Hepatocyte (in vitro differentiated cells): ENCODE data around the gene TRIM4. TPM values are rescaled to one million over a fixed set of nuclear protein-coding genes. Genes with fewer than 3 reads are reported as not detected.
"Not testable (repeated sequence)": the region's sequence is repeated elsewhere in the genome, so short reads cannot be mapped to it uniquely, and the experiment has no call there.

ENCODE experiments used
- DNase-seq: peaks from one replicate; pipeline ENCODE4 v3.0.0-alpha.2; 2016; ENCODE audit warnings: low spot score
- H2AFZ ChIP-seq: fragments of 200-600 bp; sonication (generic); 2 replicates; pipeline ENCODE4 v1.6.0; 2016; ENCODE audit warnings: antibody characterized with exemption, mild to moderate bottlenecking
- H3K27ac ChIP-seq: fragments of 200-600 bp; sonication (generic); 2 replicates; pipeline ENCODE4 v1.5.1; 2016; ENCODE audit warnings: mild to moderate bottlenecking
- H3K27me3 ChIP-seq: fragments of 200-600 bp; sonication (generic); 2 replicates; pipeline ENCODE4 v1.6.1; 2016
- H3K36me3 ChIP-seq: fragments of 200-600 bp; sonication (generic); replicated peaks from 2 replicates; pipeline ENCODE4 v1.5.1; 2016; ENCODE audit warnings: low read depth; ENCODE audit not compliant: insufficient read depth
- H3K4me1 ChIP-seq: fragments of 200-600 bp; sonication (generic); 2 replicates; pipeline ENCODE4 v1.5.1; 2016; ENCODE audit warnings: mild to moderate bottlenecking, moderate library complexity; ENCODE audit not compliant: insufficient read depth
- H3K4me2 ChIP-seq: fragments of 200-600 bp; sonication (generic); 2 replicates; pipeline ENCODE4 v1.6.0; 2016
- H3K4me3 ChIP-seq: fragments of 200-600 bp; sonication (generic); 2 replicates; pipeline ENCODE4 v1.5.1; 2016; ENCODE audit warnings: mild to moderate bottlenecking
- H3K79me2 ChIP-seq: fragments of 200-600 bp; sonication (generic); 2 replicates; pipeline ENCODE4 v1.6.0; 2017; ENCODE audit warnings: mild to moderate bottlenecking
- H3K9me2 ChIP-seq: fragments of 200-600 bp; sonication (generic); replicated peaks from 2 replicates; pipeline ENCODE4 v1.6.0; 2017; ENCODE audit warnings: mild to moderate bottlenecking; ENCODE audit not compliant: insufficient read depth
- H3K9me3 ChIP-seq: fragments of 200-600 bp; sonication (generic); 2 replicates; pipeline ENCODE4 v1.5.1; 2016; ENCODE audit warnings: low read depth, mild to moderate bottlenecking
- H4K20me1 ChIP-seq: fragments of 200-600 bp; sonication (generic); 2 replicates; pipeline ENCODE4 v1.6.0; 2016; ENCODE audit warnings: mild to moderate bottlenecking; ENCODE audit not compliant: insufficient read depth, poor library complexity, severe bottlenecking
- CTCF ChIP-seq: fragments of 200-600 bp; sonication (generic); IDR thresholded peaks from 2 replicates; pipeline ENCODE4 v1.5.1; 2016; ENCODE audit warnings: antibody characterized with exemption, mild to moderate bottlenecking; ENCODE audit not compliant: poor library complexity
- EZH2 ChIP-seq: fragments of 200-600 bp; sonication (generic); IDR thresholded peaks from 2 replicates; pipeline ENCODE4 v1.6.1; 2016; ENCODE audit warnings: antibody characterized with exemption, mild to moderate bottlenecking, borderline replicate concordance
- EZH2phosphoT487 ChIP-seq: fragments of 200-600 bp; sonication (generic); IDR thresholded peaks from one replicate; pipeline ENCODE4 v1.6.1; 2018; ENCODE audit warnings: antibody characterized with exemption, mild to moderate bottlenecking, low read depth, moderate library complexity; ENCODE audit not compliant: unreplicated experiment, severe bottlenecking
- WGBS: methylation state at CpG from one replicate; pipeline ENCODE4 v1.1.6; 2016; ENCODE audit warnings: low lambda C conversion rate; ENCODE audit errors: missing lambda C conversion rate; 5-methylcytosine and 5-hydroxymethylcytosine counted together
- polyA plus RNA-seq: library from polyadenylated mRNA; unstranded; fragments of >200 nt; fragmentation: Nextera tagmentation; extraction: Ambion mirVana; gene quantifications from 2 replicates; pipeline ENCODE4 v1.2.1, GENCODE V29; 2016
- total RNA-seq: library from RNA; depleted of rRNA; stranded (reverse); fragments of >200 nt; gene quantifications from 2 replicates; pipeline ENCODE4 v1.2.3, GENCODE V29; 2014

Gene TRIM4, protein sequence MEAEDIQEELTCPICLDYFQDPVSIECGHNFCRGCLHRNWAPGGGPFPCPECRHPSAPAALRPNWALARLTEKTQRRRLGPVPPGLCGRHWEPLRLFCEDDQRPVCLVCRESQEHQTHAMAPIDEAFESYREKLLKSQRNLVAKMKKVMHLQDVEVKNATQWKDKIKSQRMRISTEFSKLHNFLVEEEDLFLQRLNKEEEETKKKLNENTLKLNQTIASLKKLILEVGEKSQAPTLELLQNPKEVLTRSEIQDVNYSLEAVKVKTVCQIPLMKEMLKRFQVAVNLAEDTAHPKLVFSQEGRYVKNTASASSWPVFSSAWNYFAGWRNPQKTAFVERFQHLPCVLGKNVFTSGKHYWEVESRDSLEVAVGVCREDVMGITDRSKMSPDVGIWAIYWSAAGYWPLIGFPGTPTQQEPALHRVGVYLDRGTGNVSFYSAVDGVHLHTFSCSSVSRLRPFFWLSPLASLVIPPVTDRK
- total RNA-seq (2.7 and 4.0 TPM in 2 replicates), polyA plus RNA-seq (1.4 and 1.5 TPM in 2 replicates)

GRCh38 chr7:99918959-99919813 lies at the start of gene TRIM4:
Gene TRIM4, minus strand, starts transcription at chr7:99919530. Its CDS starts 129 bp downstream, at chr7:99919401.
- WGBS: 98% methylated on average over 58 of the region's 81 CpGs
- H3K27me3 ChIP-seq: peaks cover 3% of the 10 kb centered on the region
- H4K20me1 ChIP-seq: no peaks in the 10 kb centered on the region
- no peak within 1 kb of the TSS for H2AFZ ChIP-seq
- no peak within 1 kb of the TSS for H3K27ac ChIP-seq
- no peak within 1 kb of the TSS for H3K4me3 ChIP-seq
- H3K9me3 ChIP-seq: no peaks in the 10 kb centered on the region
- no peak for DNase-seq
- no peak for TF ChIP-seq EZH2phosphoT487
- TF ChIP-seq CTCF: no peak
- no peak for TF ChIP-seq EZH2
- H3K79me2 ChIP-seq: no peaks in the 10 kb centered on the region
- H3K9me2 ChIP-seq: no peaks in the 10 kb centered on the region
- H3K36me3 ChIP-seq: no peaks in the 10 kb centered on the region
- no peak within 1 kb of the TSS for H3K4me2 ChIP-seq
- H3K4me1 ChIP-seq: no peaks in the 10 kb centered on the region

DNA sequence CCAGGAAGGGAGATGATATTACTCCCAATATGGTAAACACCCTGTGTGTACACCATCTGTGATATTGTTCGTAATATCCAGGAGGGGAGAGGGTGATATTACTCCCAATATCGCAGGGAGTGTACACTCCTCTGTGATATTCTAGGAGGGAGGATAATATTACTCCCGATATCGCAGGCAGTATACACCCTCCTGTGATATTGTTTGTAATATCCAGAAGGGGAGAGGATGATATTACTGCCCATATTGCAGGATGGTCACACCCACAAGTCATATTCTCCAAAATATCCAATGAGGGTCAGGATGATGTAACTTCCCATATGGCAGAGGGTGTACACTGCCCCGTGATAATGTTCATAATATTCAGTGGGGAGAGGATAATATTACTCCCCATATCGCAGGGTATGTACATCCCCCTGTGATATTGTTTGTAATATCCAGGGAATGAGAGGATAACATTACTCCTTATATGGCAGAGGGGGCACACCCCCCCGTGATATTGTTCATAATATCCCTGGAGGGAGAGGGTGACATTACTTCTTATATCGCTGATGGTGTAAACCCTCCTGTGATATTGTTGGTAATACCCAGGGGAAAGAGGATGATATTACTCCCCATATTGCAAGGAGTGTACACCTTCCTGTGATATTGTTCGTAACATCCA lies 39.4 kb upstream of the TRIM4 start:
- DNase-seq: no peak
- H3K4me2 ChIP-seq: no peak overlapping the region
- no peak overlapping the region for H2AFZ ChIP-seq
- H3K4me1 ChIP-seq: no peaks in the 10 kb centered on the region
- no peaks in the 10 kb centered on the region for H3K79me2 ChIP-seq
- no peaks in the 10 kb centered on the region for H3K9me2 ChIP-seq
- TF ChIP-seq CTCF (no peak), EZH2phosphoT487 (no peak), EZH2 (no peak)
- no peak overlapping the region for H3K27ac ChIP-seq
- no peaks in the 10 kb centered on the region for H3K9me3 ChIP-seq
- no peaks in the 10 kb centered on the region for H3K36me3 ChIP-seq
- peaks cover 11% of the 10 kb centered on the region for H3K27me3 ChIP-seq
- no peak overlapping the region for H3K4me3 ChIP-seq
- H4K20me1 ChIP-seq: no peaks in the 10 kb centered on the region
- 89% methylated on average over 9 of the region's 9 CpGs for WGBS

DNA sequence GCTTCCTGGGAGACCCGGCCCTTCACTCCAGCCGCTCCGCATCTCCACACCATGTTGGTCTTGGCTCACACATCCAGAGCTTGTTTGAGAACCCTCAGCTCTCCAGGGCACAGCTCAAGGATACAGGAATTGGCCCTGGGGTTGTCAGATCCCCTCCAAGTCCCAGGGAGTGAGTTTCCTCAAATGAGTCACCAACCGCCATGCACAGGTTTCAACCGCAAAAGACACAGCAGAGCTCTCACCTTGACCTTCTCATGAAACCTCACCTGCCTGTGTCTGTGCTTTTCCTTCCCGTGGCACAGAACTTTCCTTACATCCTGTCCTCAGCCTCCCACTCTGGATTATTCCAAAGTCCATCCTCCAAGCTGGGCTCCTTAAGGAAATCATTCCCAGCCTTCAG lies 35.9 kb upstream of the TRIM4 start:
- Histone ChIP-seq H3K4me3 (no peak overlapping the region), H3K9me3 (no peaks in the 10 kb centered on the region), H3K9me2 (no peaks in the 10 kb centered on the region), H3K4me2 (no peak overlapping the region), H2AFZ (no peak overlapping the region), H3K79me2 (no peaks in the 10 kb centered on the region), H3K27me3 (peaks cover 5% of the 10 kb centered on the region), H3K36me3 (no peaks in the 10 kb centered on the region), H3K27ac (no peak overlapping the region), H3K4me1 (no peaks in the 10 kb centered on the region), H4K20me1 (no peaks in the 10 kb centered on the region)
- no peak for DNase-seq
- 95% methylated on average over 6 of the region's 6 CpGs for WGBS
- TF ChIP-seq EZH2phosphoT487: no peak
- no peak for TF ChIP-seq EZH2
- TF ChIP-seq CTCF: no peak

- not testable (repeated sequence) for H2AFZ ChIP-seq, H3K4me1 ChIP-seq, H3K36me3 ChIP-seq, H3K9me2 ChIP-seq, H4K20me1 ChIP-seq, H3K27me3 ChIP-seq, H3K4me3 ChIP-seq, H3K9me3 ChIP-seq, H3K79me2 ChIP-seq, DNase-seq, H3K27ac ChIP-seq, H3K4me2 ChIP-seq
- WGBS: 97% methylated on average over 7 of the region's 7 CpGs
Observed at GRCh38 chr7:99954643-99955042, 35.3 kb upstream of the TRIM4 start.
